Measurements from ENCODE around the gene TMEM117.

DNA sequence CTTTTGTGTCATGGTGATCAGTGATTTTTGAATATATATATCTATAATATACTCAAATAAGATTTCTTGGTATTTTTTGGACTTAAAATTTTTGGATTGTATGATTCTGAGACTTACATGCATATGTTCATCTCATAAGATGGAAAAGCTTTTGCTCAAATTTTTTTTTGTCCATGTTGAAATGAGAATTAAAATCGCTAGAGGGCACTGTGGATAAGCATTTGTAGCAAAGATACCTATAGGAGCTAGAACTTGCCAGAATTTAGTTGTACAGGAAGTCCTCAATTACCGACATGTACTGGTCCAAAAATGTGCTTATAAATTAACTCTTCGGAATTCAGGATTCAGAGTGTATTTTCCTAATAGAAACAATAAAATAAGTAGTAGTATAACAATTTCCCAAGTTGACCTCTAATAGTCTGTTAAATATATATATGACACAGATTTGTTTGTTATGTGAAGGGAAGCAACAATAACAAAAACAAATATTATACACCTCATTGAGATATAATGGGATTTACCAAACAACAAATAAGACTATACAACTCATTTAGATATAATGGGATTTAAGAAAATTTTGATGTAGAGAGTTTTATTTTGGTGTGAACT lies 179.6 kb downstream of the TMEM117 start:
- TF ChIP-seq, protein P1, sequence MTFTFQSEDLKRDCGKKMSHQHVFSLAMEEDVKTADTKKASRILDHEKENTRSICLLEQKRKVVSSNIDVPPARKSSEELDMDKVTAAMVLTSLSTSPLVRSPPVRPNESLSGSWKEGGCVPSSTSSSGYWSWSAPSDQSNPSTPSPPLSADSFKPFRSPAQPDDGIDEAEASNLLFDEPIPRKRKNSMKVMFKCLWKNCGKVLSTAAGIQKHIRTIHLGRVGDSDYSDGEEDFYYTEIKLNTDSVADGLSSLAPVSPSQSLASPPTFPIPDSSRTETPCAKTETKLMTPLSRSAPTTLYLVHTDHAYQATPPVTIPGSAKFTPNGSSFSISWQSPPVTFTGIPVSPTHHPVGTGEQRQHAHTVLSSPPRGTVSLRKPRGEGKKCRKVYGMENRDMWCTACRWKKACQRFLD (tag by site-specific recombination; IDR thresholded peaks at IDR 0.05) = no peak
- TF ChIP-seq ZNF274 (IDR thresholded peaks at IDR 0.05; ENCODE audit: low read length) (no peak), ZNF274 (tag by site-specific recombination; IDR thresholded peaks at IDR 0.05; ENCODE audit: borderline replicate concordance) (no peak), ZNF24 (tag by site-specific recombination; IDR thresholded peaks at IDR 0.05) (no peak), SALL2 (tag by site-specific recombination; IDR thresholded peaks at IDR 0.05; ENCODE audit: borderline replicate concordance) (no peak)
- TF ChIP-seq, protein P2, sequence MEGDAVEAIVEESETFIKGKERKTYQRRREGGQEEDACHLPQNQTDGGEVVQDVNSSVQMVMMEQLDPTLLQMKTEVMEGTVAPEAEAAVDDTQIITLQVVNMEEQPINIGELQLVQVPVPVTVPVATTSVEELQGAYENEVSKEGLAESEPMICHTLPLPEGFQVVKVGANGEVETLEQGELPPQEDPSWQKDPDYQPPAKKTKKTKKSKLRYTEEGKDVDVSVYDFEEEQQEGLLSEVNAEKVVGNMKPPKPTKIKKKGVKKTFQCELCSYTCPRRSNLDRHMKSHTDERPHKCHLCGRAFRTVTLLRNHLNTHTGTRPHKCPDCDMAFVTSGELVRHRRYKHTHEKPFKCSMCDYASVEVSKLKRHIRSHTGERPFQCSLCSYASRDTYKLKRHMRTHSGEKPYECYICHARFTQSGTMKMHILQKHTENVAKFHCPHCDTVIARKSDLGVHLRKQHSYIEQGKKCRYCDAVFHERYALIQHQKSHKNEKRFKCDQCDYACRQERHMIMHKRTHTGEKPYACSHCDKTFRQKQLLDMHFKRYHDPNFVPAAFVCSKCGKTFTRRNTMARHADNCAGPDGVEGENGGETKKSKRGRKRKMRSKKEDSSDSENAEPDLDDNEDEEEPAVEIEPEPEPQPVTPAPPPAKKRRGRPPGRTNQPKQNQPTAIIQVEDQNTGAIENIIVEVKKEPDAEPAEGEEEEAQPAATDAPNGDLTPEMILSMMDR (tag by site-specific recombination; IDR thresholded peaks at IDR 0.05) = no peak; the same call in 1 of the 2 replicates
